Measurements from ENCODE around the gene STXBP2. TPM values are rescaled to one million over a fixed set of nuclear protein-coding genes. Genes with fewer than 3 reads are reported as not detected.

The STXBP2 gene
- total and polyA plus RNA-seq, 9 of the 15 experiments (the other 6 are each of a cell fraction or from before 2014, with no cell fraction given) = 2.5 to 163 (median 71.3) TPM

DNA sequence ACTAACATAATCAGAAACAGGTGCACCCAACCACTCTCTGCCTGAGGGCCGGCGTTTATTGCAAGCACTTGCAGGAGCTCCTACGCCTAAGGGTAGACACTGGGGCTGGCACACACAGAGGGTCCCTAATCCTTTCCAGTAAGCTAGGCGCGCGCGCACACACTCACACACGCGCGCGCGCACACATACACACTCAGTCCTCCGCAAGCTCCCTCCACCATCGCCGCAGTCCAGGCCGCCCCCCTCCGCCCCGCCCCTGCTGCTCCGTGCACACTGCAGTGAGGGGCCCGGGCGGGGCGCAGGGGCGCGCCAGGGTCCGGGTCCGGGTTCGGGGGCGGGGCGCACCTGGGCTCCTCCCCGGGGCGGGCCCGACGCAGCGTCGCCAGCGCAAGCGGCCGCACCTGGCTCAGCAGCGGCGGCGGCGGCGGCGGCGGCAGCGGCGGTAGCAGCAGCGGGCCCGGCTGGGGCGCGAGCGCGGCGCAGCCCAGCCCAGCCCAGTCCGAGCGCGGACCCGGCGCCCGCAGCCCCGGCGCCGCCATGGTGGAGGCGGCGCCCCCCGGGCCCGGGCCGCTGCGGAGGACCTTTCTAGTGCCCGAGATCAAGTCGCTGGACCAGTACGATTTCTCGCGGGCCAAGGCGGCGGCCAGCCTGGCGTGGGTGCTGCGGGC lies 41.3 kb upstream of the STXBP2 start, which contains the start of gene CAMSAP3:
Gene CAMSAP3 (plus strand): TSS at position 398 of the 668 bp plus-strand sequence. CDS start 140 bp downstream, at position 538.
- intact Hi-C loops (cut with micrococcal nuclease) (no loop called here), in situ Hi-C loops (cut with MboI) (no loop called here)
- 0 out of 2 replicates have a peak, but pooled peaks cover 5% of the 10 kb centered on the region for H4K20me1 ChIP-seq (replicated peaks; ENCODE audit: control insufficient read depth, insufficient read depth, low read length)
- peak; percentile 54 to 92 (median 73) for DNase-seq (ENCODE audit: extremely low read depth in 1 of 4, low spot score in 3 of 4)
- FAIRE-seq = no peak
- BruUV-seq (replicated peaks) = no TSS peak
- 0 out of 2 replicates have a peak, but pooled peaks cover 1% of the 10 kb centered on the region for H3K9me3 ChIP-seq (replicated peaks; ENCODE audit: control insufficient read depth, insufficient read depth, low read depth, low read length)
- ATAC-seq = peak; percentile 92
- CTCF ChIA-PET (ENCODE audit: low intra/inter-chr PET ratio) = no interaction called here
- peaks cover 21 to 42% of the 10 kb centered on the region in 2 experiments; a peak in 4 of 5 replicates for H3K27me3 ChIP-seq (ENCODE audit: control insufficient read depth in 2 of 2, insufficient read depth in 2 of 2, low read length in 2 of 2)
- no peak within 1 kb of the TSS for H3K9ac ChIP-seq (ENCODE audit: insufficient read depth in 1 of 2, low read depth in 2 of 2, low read length in 2 of 2)
- WGBS (ENCODE audit: insufficient coverage, low coverage, missing lambda C conversion rate) = 1% methylated on average over 32 of the region's 78 CpGs
- H3K36me3 ChIP-seq (ENCODE audit: control insufficient read depth, insufficient read depth, low read length) = no peaks in the 10 kb centered on the region
- no peak within 1 kb of the TSS for H2AFZ ChIP-seq (ENCODE audit: low read depth, low read length)
- peak within 1 kb of the TSS; percentile 30 for H3K4me3 ChIP-seq
- no peaks in the 10 kb centered on the region for H3K79me2 ChIP-seq (ENCODE audit: control insufficient read depth, insufficient read depth, low read length)
- H3K9me1 ChIP-seq (ENCODE audit: control insufficient read depth, insufficient read depth, low read length) = no peaks in the 10 kb centered on the region
- H3K27ac ChIP-seq (ENCODE audit: extremely low read depth, low read depth, low read length) = no peak within 1 kb of the TSS
- H3K4me2 ChIP-seq (ENCODE audit: insufficient read depth, low read length) = 0 out of 2 replicates have a peak within 1 kb of the TSS, but pooled peaks have one; percentile 38
- peaks cover 0 to 18% of the 10 kb centered on the region in 2 experiments; a peak in 2 of 5 replicates for H3K4me1 ChIP-seq (replicated peaks in 1 of 2; ENCODE audit: control insufficient read depth in 2 of 2, insufficient read depth in 2 of 2, low read length in 2 of 2)
- POLR2A ChIA-PET = interaction anchor here (0.6 to 1.0 kb wide), 2 partner anchors 10 to 19 kb away, joined by 3 read pairs; no protein-coding TSS in a partner anchor
- no peak for TF ChIP-seq ZKSCAN8 (CRISPR knock-in tag; IDR thresholded peaks at IDR 0.05)
- TF ChIP-seq, protein P1, sequence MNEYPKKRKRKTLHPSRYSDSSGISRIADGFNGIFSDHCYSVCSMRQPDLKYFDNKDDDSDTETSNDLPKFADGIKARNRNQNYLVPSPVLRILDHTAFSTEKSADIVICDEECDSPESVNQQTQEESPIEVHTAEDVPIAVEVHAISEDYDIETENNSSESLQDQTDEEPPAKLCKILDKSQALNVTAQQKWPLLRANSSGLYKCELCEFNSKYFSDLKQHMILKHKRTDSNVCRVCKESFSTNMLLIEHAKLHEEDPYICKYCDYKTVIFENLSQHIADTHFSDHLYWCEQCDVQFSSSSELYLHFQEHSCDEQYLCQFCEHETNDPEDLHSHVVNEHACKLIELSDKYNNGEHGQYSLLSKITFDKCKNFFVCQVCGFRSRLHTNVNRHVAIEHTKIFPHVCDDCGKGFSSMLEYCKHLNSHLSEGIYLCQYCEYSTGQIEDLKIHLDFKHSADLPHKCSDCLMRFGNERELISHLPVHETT (CRISPR knock-in tag; conservative IDR thresholded peaks at IDR 0.05 in 1 of 2, IDR thresholded peaks at IDR 0.05 in 1 of 2) = no peak
- peak; percentile 67 to 73 for TF ChIP-seq NRF1 (conservative IDR thresholded peaks at IDR 0.05 in 1 of 2, IDR thresholded peaks at IDR 0.05 in 1 of 2)
- TF ChIP-seq BRF1 (IDR thresholded peaks at IDR 0.05; ENCODE audit: borderline replicate concordance, extremely low read depth, insufficient read length) = no peak
- peak; percentile 38 for TF ChIP-seq SMAD4 (CRISPR knock-in tag; conservative IDR thresholded peaks at IDR 0.05)
- no peak for TF ChIP-seq ZNF695 (CRISPR knock-in tag; IDR thresholded peaks at IDR 0.05)
- TF ChIP-seq, protein P2, sequence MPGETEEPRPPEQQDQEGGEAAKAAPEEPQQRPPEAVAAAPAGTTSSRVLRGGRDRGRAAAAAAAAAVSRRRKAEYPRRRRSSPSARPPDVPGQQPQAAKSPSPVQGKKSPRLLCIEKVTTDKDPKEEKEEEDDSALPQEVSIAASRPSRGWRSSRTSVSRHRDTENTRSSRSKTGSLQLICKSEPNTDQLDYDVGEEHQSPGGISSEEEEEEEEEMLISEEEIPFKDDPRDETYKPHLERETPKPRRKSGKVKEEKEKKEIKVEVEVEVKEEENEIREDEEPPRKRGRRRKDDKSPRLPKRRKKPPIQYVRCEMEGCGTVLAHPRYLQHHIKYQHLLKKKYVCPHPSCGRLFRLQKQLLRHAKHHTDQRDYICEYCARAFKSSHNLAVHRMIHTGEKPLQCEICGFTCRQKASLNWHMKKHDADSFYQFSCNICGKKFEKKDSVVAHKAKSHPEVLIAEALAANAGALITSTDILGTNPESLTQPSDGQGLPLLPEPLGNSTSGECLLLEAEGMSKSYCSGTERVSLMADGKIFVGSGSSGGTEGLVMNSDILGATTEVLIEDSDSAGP (CRISPR knock-in tag; IDR thresholded peaks at IDR 0.05) = no peak
- TF ChIP-seq, protein P3, sequence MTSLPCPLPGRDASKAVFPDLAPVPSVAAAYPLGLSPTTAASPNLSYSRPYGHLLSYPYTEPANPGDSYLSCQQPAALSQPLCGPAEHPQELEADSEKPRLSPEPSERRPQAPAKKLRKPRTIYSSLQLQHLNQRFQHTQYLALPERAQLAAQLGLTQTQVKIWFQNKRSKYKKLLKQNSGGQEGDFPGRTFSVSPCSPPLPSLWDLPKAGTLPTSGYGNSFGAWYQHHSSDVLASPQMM (CRISPR knock-in tag; IDR thresholded peaks at IDR 0.05) = no peak
- peak; percentile 91 for TF ChIP-seq HNRNPLL (IDR thresholded peaks at IDR 0.05; ENCODE audit: low read depth, low read length, poor library complexity, severe bottlenecking)
- TF ChIP-seq, protein P4, sequence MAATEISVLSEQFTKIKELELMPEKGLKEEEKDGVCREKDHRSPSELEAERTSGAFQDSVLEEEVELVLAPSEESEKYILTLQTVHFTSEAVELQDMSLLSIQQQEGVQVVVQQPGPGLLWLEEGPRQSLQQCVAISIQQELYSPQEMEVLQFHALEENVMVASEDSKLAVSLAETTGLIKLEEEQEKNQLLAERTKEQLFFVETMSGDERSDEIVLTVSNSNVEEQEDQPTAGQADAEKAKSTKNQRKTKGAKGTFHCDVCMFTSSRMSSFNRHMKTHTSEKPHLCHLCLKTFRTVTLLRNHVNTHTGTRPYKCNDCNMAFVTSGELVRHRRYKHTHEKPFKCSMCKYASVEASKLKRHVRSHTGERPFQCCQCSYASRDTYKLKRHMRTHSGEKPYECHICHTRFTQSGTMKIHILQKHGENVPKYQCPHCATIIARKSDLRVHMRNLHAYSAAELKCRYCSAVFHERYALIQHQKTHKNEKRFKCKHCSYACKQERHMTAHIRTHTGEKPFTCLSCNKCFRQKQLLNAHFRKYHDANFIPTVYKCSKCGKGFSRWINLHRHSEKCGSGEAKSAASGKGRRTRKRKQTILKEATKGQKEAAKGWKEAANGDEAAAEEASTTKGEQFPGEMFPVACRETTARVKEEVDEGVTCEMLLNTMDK (IDR thresholded peaks at IDR 0.05; ENCODE audit: borderline replicate concordance, insufficient read depth, low read depth, low read length, poor library complexity, severe bottlenecking) = no peak
- peak; percentile 37; the same call in 1 of the 2 replicates for TF ChIP-seq CTBP1 (IDR thresholded peaks at IDR 0.05; ENCODE audit: borderline replicate concordance)
- TF ChIP-seq ZNF408 (CRISPR knock-in tag; IDR thresholded peaks at IDR 0.05; ENCODE audit: low read depth) = no peak
